A375 (cell line): ENCODE results near the gene KRTAP5-9. TPM values are rescaled to one million over a fixed set of nuclear protein-coding genes. Genes with fewer than 3 reads are reported as not detected.

ENCODE experiments used
- small RNA-seq: library from RNA; depleted of rRNA; stranded (forward); fragments of <200 nt; gene quantifications from one replicate; pipeline ENCODE3, GENCODE V24; 2014
- total RNA-seq: library from RNA; depleted of rRNA; stranded (reverse); fragments of >200 nt; shearing (Covaris generic); gene quantifications from 2 replicates; pipeline ENCODE4 v1.2.3, GENCODE V29; 2014; rRNA removed

The KRTAP5-9 gene, protein sequence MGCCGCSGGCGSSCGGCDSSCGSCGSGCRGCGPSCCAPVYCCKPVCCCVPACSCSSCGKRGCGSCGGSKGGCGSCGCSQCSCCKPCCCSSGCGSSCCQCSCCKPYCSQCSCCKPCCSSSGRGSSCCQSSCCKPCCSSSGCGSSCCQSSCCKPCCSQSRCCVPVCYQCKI
- total RNA-seq: not detected in 2 replicates

GRCh38 chr11:71548120-71548519 lies at the start of gene KRTAP5-9:
KRTAP5-9 (plus strand) TSS chr11:71548420; CDS start chr11:71548658, 238 bp downstream.

DNA sequence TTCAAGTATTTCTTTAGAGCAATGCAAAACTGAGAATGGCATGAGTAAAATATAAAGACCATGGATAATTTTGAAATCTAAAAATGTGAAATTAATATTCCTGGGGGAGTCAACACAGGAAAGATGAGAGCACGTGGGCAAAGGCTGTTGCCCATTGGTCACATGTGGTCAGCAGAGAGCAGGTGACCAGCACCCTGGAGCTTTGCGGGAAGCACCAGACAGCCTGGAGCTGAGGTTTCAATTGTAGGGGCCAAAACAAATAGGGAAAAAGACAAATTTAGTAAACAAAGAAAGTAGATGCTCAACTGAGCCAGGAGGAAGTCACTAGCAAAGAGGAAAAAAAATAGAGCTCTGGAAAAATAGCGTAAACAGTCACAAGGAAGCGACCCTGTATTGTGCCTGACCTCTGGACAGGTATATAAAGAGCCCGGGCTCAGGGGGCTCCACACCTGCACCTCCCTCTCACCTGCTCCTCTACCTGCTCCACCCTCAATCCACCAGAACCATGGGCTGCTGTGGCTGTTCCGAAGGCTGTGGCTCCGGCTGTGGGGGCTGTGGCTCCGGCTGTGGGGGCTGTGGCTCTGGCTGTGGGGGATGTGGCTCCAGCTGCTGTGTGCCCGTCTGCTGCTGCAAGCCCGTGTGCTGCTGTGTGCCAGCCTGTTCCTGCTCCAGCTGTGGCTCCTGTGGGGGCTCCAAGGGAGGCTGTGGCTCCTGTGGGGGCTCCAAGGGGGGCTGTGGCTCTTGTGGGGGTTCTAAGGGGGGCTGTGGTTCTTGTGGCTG lies 21.2 kb upstream of the KRTAP5-9 start, which contains the start of gene KRTAP5-7:
TSS of gene KRTAP5-7 (plus strand) at position 472 of the 780 bp plus-strand sequence. CDS start at position 506, 34 bp downstream.

DNA sequence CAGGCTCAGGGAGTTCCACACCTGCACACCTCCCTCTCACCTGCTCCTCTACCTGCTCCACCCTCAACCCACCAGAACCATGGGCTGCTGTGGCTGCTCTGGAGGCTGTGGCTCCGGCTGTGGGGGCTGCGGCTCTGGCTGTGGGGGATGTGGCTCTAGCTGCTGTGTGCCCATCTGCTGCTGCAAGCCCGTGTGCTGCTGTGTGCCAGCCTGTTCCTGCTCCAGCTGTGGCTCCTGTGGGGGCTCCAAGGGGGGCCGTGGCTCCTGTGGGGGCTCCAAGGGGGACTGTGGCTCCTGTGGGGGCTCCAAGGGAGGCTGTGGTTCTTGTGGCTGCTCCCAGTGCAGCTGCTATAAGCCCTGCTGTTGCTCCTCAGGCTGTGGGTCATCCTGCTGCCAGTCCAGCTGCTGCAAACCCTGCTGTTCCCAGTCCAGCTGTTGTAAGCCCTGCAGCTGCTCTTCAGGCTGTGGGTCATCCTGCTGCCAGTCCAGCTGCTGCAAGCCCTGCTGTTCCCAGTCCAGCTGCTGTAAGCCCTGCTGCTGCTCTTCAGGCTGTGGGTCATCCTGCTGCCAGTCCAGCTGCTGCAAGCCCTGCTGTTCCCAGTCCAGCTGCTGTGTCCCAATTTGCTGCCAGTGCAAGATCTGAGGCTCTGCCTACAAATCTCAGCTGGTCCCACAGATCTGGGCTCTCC lies 10.1 kb upstream of the KRTAP5-9 start, which contains the start of gene KRTAP5-8:
TSS of gene KRTAP5-8 (plus strand) at position 49 of the 689 bp plus-strand sequence. CDS start at position 80, 31 bp downstream.

GRCh38 chr11:71565263-71565662 lies 17.0 kb downstream of the KRTAP5-9 start, which contains the start of gene KRTAP5-10:
KRTAP5-10 (plus strand) TSS chr11:71565563; CDS start chr11:71565588, 25 bp downstream.

DNA sequence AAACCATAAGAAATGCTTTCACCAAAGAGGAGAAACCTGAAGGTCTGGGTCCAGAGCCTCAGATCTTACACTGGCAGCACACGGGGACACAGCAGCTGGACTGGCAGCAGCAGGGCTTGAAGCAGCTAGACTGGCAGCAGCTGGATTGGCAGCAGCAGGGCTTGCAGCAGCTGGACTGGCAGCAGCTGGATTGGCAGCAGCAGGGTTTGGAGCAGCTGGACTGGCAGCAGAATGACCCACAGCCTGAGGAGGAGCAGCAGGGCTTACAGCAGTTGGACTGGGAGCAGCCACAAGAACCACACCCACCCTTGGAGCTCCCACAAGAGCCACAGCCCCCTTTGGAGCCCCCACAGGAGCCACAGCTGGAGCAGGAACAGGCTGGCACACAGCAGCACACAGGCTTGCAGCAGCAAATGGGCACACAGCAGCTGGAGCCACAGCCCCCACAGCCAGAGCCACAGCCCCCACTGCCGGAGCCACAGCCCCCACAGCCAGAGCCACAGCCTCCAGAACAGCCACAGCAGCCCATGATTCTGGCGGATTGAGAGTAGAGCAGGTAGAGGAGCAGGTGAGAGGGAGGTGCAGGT lies 34.2 kb downstream of the KRTAP5-9 start, which contains the start of gene KRTAP5-11:
TSS of gene KRTAP5-11 (minus strand) at position 567 of the 587 bp plus-strand sequence. CDS start at position 529, 38 bp downstream.

Small RNAs within 50 kb of the gene (small RNA-seq; reads per million reads assigned to genes)
- gene AP000867.1: not detected
- gene KRTAP5-14P: not detected

Other genes starting within 250 kb of the KRTAP5-9 start
- 32.2 and 39.5 TPM in 2 replicates for gene DHCR7, start 100.0 kb upstream of the KRTAP5-9 start, total RNA-seq
- gene NADSYN1, start 95.2 kb upstream of the KRTAP5-9 start, total RNA-seq: 40.4 and 44.0 TPM in 2 replicates
- not detected in 2 replicates for gene KRTAP5-7, start 21.2 kb upstream of the KRTAP5-9 start, total RNA-seq
- not detected in 2 replicates for gene KRTAP5-8, start 10.4 kb upstream of the KRTAP5-9 start, total RNA-seq
- not detected in 2 replicates for gene KRTAP5-10, start 17.1 kb downstream of the KRTAP5-9 start, total RNA-seq
- gene KRTAP5-11, start 34.5 kb downstream of the KRTAP5-9 start, total RNA-seq: not detected in 2 replicates